Dedifferentiated amniotic fluid mesenchymal stem cell (primary cell): ENCODE data around the gene FBXO10.
"Not testable (repeated sequence)": the region's sequence is repeated elsewhere in the genome, so short reads cannot be mapped to it uniquely, and the experiment has no call there.

Experiments
- DNase-seq: peaks from one replicate; pipeline ENCODE4 v3.0.0-alpha.2; 2016; ENCODE audit errors: extremely low spot score

FBXO10 gene

GRCh38 chr9:37511016-37512010, 64.9 kb downstream of the FBXO10 start:
- DNase-seq: no peak

DNA sequence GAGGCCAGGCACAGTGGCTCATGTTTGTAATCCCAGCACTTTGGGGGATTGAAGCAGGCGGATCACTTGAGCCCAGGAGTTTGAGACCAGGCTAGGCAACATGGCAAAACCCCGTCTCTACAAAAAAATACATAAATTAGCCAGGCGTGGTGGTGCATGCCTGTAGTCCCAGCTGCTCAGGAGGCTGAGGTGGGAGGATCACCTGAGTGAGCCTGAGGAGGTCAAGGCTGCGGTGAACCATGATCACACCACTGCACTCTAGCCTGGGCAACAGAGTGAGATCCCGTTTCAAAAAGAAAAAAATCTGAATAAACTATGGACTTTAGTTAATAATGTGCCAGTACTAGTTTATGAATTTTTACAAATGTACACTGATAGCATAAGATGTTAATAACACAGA, 66.1 kb downstream of the FBXO10 start:
- DNase-seq: not testable (repeated sequence)

DNA sequence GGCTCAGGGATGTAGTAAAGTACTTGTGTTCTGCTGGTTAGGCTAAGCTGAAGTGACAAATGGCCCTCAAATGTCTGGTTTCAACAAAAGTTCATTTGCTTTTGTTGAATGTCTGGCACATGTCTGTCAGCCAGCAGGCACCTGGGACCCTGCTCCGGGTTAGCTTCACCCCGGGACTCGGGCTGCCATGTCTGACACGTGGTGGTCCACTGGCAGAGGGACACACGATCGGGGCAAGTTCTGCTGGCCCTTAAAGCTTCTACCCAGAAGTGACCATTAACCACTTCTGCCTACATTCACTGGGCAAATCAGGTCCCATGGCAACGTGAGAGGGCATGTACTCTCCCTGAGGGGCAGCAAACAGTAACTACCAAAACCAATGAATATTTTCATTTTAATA, 66.6 kb downstream of the FBXO10 start:
- no peak for DNase-seq

DNA sequence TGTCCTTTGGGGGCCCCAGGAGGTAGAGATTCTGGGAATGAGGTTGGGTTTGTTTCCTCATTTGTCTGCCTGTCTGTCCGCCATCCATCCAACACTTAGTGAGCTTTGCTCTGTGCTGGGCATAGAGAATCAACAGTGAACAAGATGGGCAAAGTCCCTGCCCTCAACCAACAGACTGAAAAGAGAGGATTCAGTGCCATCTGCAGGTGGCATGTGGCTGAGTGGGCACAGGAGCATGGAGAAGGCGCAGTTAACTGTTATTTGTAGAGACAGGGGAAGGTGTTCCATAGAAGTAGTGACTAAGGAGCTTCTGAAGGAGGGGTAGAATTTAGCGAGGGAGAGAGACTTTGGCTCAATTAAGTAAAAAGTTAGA, 67.4 kb downstream of the FBXO10 start:
- no peak for DNase-seq

GRCh38 chr9:37508135-37508833, 67.9 kb downstream of the FBXO10 start:
- DNase-seq: no peak

GRCh38 chr9:37507566-37508134, 68.5 kb downstream of the FBXO10 start:
- no peak for DNase-seq

- no peak for DNase-seq
Measured at GRCh38 chr9:37504605-37505004, 71.6 kb downstream of the FBXO10 start.

- DNase-seq: no peak
Measured at GRCh38 chr9:37503736-37504135, 72.4 kb downstream of the FBXO10 start.

GRCh38 chr9:37501957-37502596, 74.1 kb downstream of the FBXO10 start:
- no peak for DNase-seq

GRCh38 chr9:37499297-37499696, 76.9 kb downstream of the FBXO10 start:
- DNase-seq: no peak

- DNase-seq: no peak
Measured at GRCh38 chr9:37498457-37498856, 77.7 kb downstream of the FBXO10 start.

DNA sequence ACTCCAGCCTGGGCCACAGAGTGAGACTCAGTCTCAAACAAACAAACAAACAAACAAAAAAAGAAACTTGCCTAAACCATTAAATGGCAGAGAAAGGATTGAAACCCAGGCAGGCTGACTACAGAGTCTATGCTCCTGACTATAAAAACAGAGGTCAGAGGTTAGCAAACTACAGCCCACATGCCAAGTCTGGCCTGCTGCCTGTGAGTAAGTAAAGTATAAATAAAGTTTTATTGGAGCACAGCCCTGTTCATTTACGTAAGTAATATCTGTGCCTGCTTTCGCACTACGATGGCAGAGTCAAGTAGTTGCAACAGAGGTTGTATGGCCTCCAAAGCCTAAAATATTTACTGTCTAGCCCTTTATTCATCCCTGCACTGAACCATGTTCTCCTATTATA, 78.9 kb downstream of the FBXO10 start:
- DNase-seq: no peak

- DNase-seq: no peak
Measured at GRCh38 chr9:37496020-37496419, 80.2 kb downstream of the FBXO10 start.

- DNase-seq: no peak
Measured at GRCh38 chr9:37495571-37495970, 80.6 kb downstream of the FBXO10 start.

DNA sequence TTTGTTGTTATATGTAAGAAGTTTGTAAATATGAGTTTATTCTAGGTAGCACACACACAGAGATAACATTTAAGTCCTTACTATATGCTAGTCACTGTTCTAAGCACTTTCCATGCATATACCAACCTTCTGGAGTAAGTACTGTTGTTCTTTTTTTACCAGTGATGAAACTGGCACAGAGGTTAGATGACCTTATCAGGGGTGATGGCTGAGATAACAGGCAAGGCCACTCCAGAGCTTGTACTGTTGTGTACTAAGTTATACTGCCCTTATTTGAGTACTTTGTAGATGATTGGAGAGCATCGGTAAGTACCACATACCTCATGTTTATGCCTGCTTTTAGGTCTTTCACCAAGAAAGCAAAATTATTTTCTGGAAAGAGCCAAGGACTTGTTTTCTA, 84.2 kb downstream of the FBXO10 start:
- no peak for DNase-seq

DNA sequence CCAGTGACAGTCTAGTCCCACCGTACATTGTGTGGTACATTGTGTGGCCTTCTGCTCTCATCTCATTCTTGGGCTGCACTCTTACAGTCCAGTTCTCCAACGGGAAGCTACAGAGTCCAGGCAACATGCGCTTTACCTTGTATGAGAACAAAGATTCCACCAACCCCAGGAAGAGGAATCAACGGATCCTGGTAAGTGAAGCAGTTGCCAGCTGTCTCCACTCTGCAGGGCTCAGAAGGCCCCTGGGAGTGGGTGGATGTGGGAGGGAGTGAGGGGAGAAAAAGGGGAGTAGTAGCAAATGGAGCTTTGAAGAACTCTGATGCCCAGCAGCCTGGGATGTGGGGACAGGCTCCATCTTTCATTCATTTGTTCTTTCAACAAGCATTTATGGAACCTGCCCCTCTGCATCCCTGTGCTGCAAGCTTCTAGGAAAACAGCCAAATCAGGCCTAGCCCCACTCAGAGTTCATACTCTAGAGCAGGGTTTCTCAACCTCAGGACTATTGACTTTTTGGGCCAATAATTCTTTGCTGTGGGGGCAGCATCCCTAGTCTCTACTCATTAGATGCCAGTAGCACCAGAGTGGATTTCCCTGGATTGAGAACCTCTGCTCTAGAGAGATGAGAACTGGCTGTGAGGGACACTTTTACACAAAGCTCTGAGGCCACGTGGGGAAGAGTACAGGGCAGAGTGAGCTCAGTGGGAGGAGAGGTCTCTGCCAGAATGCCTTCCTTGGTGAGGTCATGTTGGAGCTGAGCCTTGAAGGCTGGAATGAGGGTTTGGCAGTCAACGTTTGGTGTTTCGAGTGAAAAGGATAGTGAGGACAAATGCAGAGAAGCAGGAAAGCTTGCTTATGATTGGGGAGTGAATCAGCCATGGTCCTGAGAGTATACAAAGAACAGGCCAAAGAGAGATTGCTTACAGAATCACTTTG, 89.3 kb downstream of the FBXO10 start:
- peak; percentile 94 for DNase-seq

GRCh38 chr9:37486256-37486615, 89.9 kb downstream of the FBXO10 start:
- DNase-seq: no peak

GRCh38 chr9:37485389-37486255, 90.6 kb downstream of the FBXO10 start, which contains the start of gene POLR1E:
Gene POLR1E, plus strand, starts transcription at chr9:37485948. Its CDS starts 100 bp downstream, at chr9:37486048.
- peak; percentile 86 for DNase-seq

DNA sequence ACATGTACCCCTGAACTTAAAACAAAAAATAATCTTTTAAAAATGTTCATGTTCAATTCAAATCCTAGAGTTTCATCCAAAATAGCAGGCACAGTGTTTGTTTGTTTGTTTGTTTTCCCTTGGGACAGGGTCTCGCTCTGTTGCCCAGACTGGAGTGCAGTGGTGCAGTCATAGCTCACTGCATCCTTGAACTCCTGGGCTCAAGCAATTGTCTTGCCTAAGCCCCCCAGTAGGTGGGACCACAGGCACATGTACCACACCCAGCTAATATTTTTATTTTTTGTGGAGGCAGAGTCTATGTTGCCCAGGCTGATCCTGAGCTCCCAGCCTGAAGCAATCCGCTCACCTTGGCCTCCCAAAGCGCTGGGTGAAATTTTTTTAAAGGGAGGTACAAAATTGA, 95.4 kb downstream of the FBXO10 start:
- DNase-seq: no peak
